ENCODE measurements around the gene NSFL1C.

The NSFL1C gene

GRCh38 chr20:1460275-1460674 lies 6.4 kb downstream of the NSFL1C start:
- DNase-seq (ENCODE audit: low spot score): no peak

GRCh38 chr20:1457992-1458391 lies 8.7 kb downstream of the NSFL1C start:
- DNase-seq (ENCODE audit: low spot score): no peak

GRCh38 chr20:1456300-1456699 lies 10.3 kb downstream of the NSFL1C start:
- no peak for DNase-seq (ENCODE audit: low spot score)

GRCh38 chr20:1450926-1451491 lies 15.6 kb downstream of the NSFL1C start:
- DNase-seq (ENCODE audit: low spot score): no peak

GRCh38 chr20:1449370-1449769 lies 17.3 kb downstream of the NSFL1C start:
- no peak for DNase-seq (ENCODE audit: low spot score)

GRCh38 chr20:1448081-1448620 lies 18.5 kb downstream of the NSFL1C start:
- no peak for DNase-seq (ENCODE audit: low spot score)

GRCh38 chr20:1446536-1446935 lies 20.1 kb downstream of the NSFL1C start:
- no peak for DNase-seq (ENCODE audit: low spot score)

GRCh38 chr20:1443085-1443484 lies 23.6 kb downstream of the NSFL1C start:
- no peak for DNase-seq (ENCODE audit: low spot score)

GRCh38 chr20:1442304-1442703 lies 24.3 kb downstream of the NSFL1C start:
- DNase-seq (ENCODE audit: low spot score): no peak

- no peak for DNase-seq (ENCODE audit: low spot score)
Observed at GRCh38 chr20:1441133-1441532, 25.5 kb downstream of the NSFL1C start.

- DNase-seq (ENCODE audit: low spot score): no peak
Observed at GRCh38 chr20:1440024-1440423, 26.6 kb downstream of the NSFL1C start.

- DNase-seq (ENCODE audit: low spot score): no peak
Observed at GRCh38 chr20:1438361-1438760, 28.3 kb downstream of the NSFL1C start.

GRCh38 chr20:1437235-1437904 lies 29.3 kb downstream of the NSFL1C start:
- DNase-seq (ENCODE audit: low spot score): peak; percentile 85

- DNase-seq (ENCODE audit: low spot score): no peak
Observed at GRCh38 chr20:1436263-1436662, 30.4 kb downstream of the NSFL1C start.

GRCh38 chr20:1435337-1435699 lies 31.3 kb downstream of the NSFL1C start:
- no peak for DNase-seq (ENCODE audit: low spot score)

GRCh38 chr20:1434571-1435336 lies 31.9 kb downstream of the NSFL1C start:
- peak; percentile 50 for DNase-seq (ENCODE audit: low spot score)

- no peak for DNase-seq (ENCODE audit: low spot score)
Observed at GRCh38 chr20:1431158-1431557, 35.5 kb downstream of the NSFL1C start.

- no peak for DNase-seq (ENCODE audit: low spot score)
Observed at GRCh38 chr20:1430004-1430451, 36.6 kb downstream of the NSFL1C start.

GRCh38 chr20:1429143-1429728 lies 37.4 kb downstream of the NSFL1C start:
- DNase-seq (ENCODE audit: low spot score): no peak

GRCh38 chr20:1427457-1428054 lies 39.1 kb downstream of the NSFL1C start:
- DNase-seq (ENCODE audit: low spot score): no peak

GRCh38 chr20:1426231-1426849 lies 40.3 kb downstream of the NSFL1C start:
- no peak for DNase-seq (ENCODE audit: low spot score)

GRCh38 chr20:1424336-1424735 lies 42.3 kb downstream of the NSFL1C start:
- no peak for DNase-seq (ENCODE audit: low spot score)
